PC-9 (cell line): ENCODE results near the gene MACROD2. TPM values are rescaled to one million over a fixed set of nuclear protein-coding genes. Genes with fewer than 3 reads are reported as not detected.

Experiments
- BruUV-seq: library from RNA; stranded (reverse); fragments of 400-500 nt; replicated peaks from 2 replicates; lab custom pipeline; 2021; lab: Mats Ljungman, UMichigan
- CTCF ChIA-PET: fragments of 300-600 bp; sonication (Branson Sonifier 250); formaldehyde crosslinking; loops from one replicate; lab custom pipeline; 2022; ENCODE audit warnings: antibody characterized with exemption; lab: Charles Lee
- POLR2A ChIA-PET: fragments of 300-600 bp; sonication (Branson Sonifier 250); formaldehyde crosslinking; loops from one replicate; lab custom pipeline; 2022; ENCODE audit warnings: antibody characterized with exemption; ENCODE audit not compliant: unreplicated experiment; lab: Charles Lee
- DNase-seq, 2 experiments: peaks; one replicate each; pipeline versions ENCODE4 v3.0.0 to v3.0.0-alpha.2; 2015 to 2022; ENCODE audit warnings: mixed read lengths in 1 of 2
- H2AFZ ChIP-seq: fragments of 200-600 bp; sonication (generic); 2 replicates; pipeline ENCODE4 v1.8.1; 2017; ENCODE audit warnings: antibody characterized with exemption
- H3F3A ChIP-seq: fragments of 200-600 bp; sonication (generic); 2 replicates; pipeline ENCODE4 v1.8.1; 2017; ENCODE audit warnings: antibody characterized with exemption, mild to moderate bottlenecking, low read depth; ENCODE audit not compliant: insufficient read depth
- H3K27ac ChIP-seq: fragments of 200-600 bp; sonication (generic); 2 replicates; pipeline ENCODE4 v1.6.1; 2016; ENCODE audit warnings: mixed run types
- H3K27me3 ChIP-seq: fragments of 200-600 bp; sonication (generic); 2 replicates; pipeline ENCODE4 v1.6.1; 2016; ENCODE audit warnings: low read depth, mixed run types; ENCODE audit not compliant: insufficient read depth
- H3K36me3 ChIP-seq: fragments of 200-600 bp; sonication (generic); 2 replicates; pipeline ENCODE4 v1.6.1; 2016; ENCODE audit warnings: low read depth, mixed run types
- H3K4me1 ChIP-seq: fragments of 200-600 bp; sonication (generic); replicated peaks from 2 replicates; pipeline ENCODE4 v1.6.1; 2016; ENCODE audit warnings: mixed run types; ENCODE audit not compliant: insufficient read depth
- H3K4me2 ChIP-seq: fragments of 200-600 bp; sonication (generic); 2 replicates; pipeline ENCODE4 v1.6.1; 2017; ENCODE audit warnings: mixed run types
- H3K4me3 ChIP-seq: fragments of 200-600 bp; sonication (generic); 2 replicates; pipeline ENCODE4 v1.6.1; 2016; ENCODE audit warnings: mixed run types
- H3K79me2 ChIP-seq: fragments of 200-600 bp; sonication (generic); 2 replicates; pipeline ENCODE4 v1.6.1; 2017; ENCODE audit warnings: low read depth, mixed run types
- H3K9me2 ChIP-seq: fragments of 200-600 bp; sonication (generic); 2 replicates; pipeline ENCODE4 v1.8.1; 2017; ENCODE audit warnings: mild to moderate bottlenecking; ENCODE audit not compliant: insufficient read depth
- H3K9me3 ChIP-seq: fragments of 200-600 bp; sonication (generic); 2 replicates; pipeline ENCODE4 v1.8.1; 2016; ENCODE audit warnings: low read depth; ENCODE audit not compliant: insufficient read depth
- H4K20me1 ChIP-seq: fragments of 200-600 bp; sonication (generic); 2 replicates; pipeline ENCODE4 v1.8.1; 2017; ENCODE audit not compliant: insufficient read depth
- CTCF ChIP-seq: fragments of 200-600 bp; sonication (generic); conservative IDR thresholded peaks from 2 replicates; pipeline ENCODE4 v1.6.1; 2017; ENCODE audit warnings: mixed run types, antibody characterized with exemption, mild to moderate bottlenecking, moderate library complexity
- EZH2 ChIP-seq: fragments of 200-600 bp; sonication (generic); IDR thresholded peaks from 2 replicates; pipeline ENCODE4 v1.8.0; 2017; ENCODE audit warnings: antibody characterized with exemption, low read depth
- intact Hi-C: fragments of 100-400 bp; cut with micrococcal nuclease; formaldehyde crosslinking; loops from one replicate; pipeline ENCODE4 v1.10.0; 2022; ENCODE audit not compliant: unreplicated experiment
- total RNA-seq: library from RNA; stranded (reverse); gene quantifications from 2 replicates; pipeline ENCODE4 v1.2.3, GENCODE V29; 2021

MACROD2 gene
- total RNA-seq, 1 experiment from 2014 or later, result 11.4 TPM

GRCh38 chr20:14720251-14720650 is 724.9 kb downstream of the MACROD2 start:
- Histone ChIP-seq H3F3A (no peaks in the 10 kb centered on the region), H3K9me3 (no peaks in the 10 kb centered on the region), H3K36me3 (no peaks in the 10 kb centered on the region), H3K4me1 (no peaks in the 10 kb centered on the region), H2AFZ (no peak overlapping the region), H3K27ac (no peak overlapping the region), H4K20me1 (no peaks in the 10 kb centered on the region), H3K27me3 (no peaks in the 10 kb centered on the region), H3K4me2 (no peak overlapping the region), H3K4me3 (no peak overlapping the region), H3K79me2 (no peaks in the 10 kb centered on the region), H3K9me2 (no peaks in the 10 kb centered on the region)
- TF ChIP-seq CTCF (no peak), EZH2 (no peak)
- DNase-seq, result no peak
- ChIA-PET CTCF (no interaction called here), POLR2A (no interaction called here)
- intact Hi-C loops, result no loop called here
- no TSS peak for BruUV-seq

- H3K4me1 ChIP-seq, result no peaks in the 10 kb centered on the region
Observed at GRCh38 chr20:14721926-14722452, 726.7 kb downstream of the MACROD2 start.

GRCh38 chr20:14723614-14724013 is 728.3 kb downstream of the MACROD2 start:
- no peaks in the 10 kb centered on the region for H3K27me3 ChIP-seq
- intact Hi-C loops, result no loop called here
- H2AFZ ChIP-seq, result no peak overlapping the region
- H3K9me3 ChIP-seq, result no peaks in the 10 kb centered on the region
- H4K20me1 ChIP-seq, result no peaks in the 10 kb centered on the region
- DNase-seq, result no peak
- TF ChIP-seq CTCF (no peak), EZH2 (no peak)
- ChIA-PET CTCF (no interaction called here), POLR2A (no interaction called here)
- no peaks in the 10 kb centered on the region for H3F3A ChIP-seq
- no peaks in the 10 kb centered on the region for H3K36me3 ChIP-seq
- no peak overlapping the region for H3K4me3 ChIP-seq
- no peaks in the 10 kb centered on the region for H3K9me2 ChIP-seq
- H3K27ac ChIP-seq, result no peak overlapping the region
- H3K4me2 ChIP-seq, result no peak overlapping the region
- no TSS peak for BruUV-seq
- no peaks in the 10 kb centered on the region for H3K4me1 ChIP-seq
- no peaks in the 10 kb centered on the region for H3K79me2 ChIP-seq

More at GRCh38 chr20:14721926-14722452, 726.7 kb downstream of the MACROD2 start:
- no peak overlapping the region for H3K4me3 ChIP-seq
- no peak overlapping the region for H3K27ac ChIP-seq
- no peaks in the 10 kb centered on the region for H3K79me2 ChIP-seq
- ChIA-PET POLR2A (no interaction called here), CTCF (no interaction called here)
- no peaks in the 10 kb centered on the region for H3F3A ChIP-seq
- DNase-seq, result no peak
- no TSS peak for BruUV-seq
- no peaks in the 10 kb centered on the region for H3K36me3 ChIP-seq
- H2AFZ ChIP-seq, result no peak overlapping the region
- H3K9me2 ChIP-seq, result no peaks in the 10 kb centered on the region
- no peaks in the 10 kb centered on the region for H4K20me1 ChIP-seq
- no peaks in the 10 kb centered on the region for H3K27me3 ChIP-seq
- no peak overlapping the region for H3K4me2 ChIP-seq
- intact Hi-C loops, result no loop called here
- TF ChIP-seq CTCF, result no peak
- TF ChIP-seq EZH2, result no peak
- no peaks in the 10 kb centered on the region for H3K9me3 ChIP-seq
